Amniotic stem cell (primary cell): ENCODE data around the gene USP46.
A peak's percentile ranks its signal among the peaks of the same experiment; 100 is the strongest.

Experiments used
- DNase-seq: peaks from one replicate; lab custom pipeline; 2025; lab: John Stamatoyannopoulos, UW

USP46 gene

DNA sequence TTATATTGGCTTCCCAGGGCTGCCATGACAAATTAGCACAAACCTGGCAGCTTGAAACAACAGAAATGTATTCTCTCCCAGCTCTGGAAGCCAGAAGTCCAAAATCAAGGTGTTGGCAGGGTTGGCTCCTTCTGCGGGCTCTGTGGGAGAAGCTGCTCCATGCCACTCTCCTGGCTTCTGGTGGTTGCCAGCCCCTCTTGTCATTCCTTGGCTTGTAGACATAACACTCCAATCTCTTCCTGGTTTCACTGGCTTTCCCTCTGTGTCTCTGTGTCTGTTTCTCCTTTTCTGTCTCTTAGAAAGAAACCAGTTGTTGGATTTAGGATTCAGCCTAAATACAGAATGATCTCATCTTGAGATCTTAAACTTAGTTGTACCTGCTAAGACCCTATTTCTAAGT, 85.5 kb downstream of the USP46 start:
- DNase-seq = no peak

DNA sequence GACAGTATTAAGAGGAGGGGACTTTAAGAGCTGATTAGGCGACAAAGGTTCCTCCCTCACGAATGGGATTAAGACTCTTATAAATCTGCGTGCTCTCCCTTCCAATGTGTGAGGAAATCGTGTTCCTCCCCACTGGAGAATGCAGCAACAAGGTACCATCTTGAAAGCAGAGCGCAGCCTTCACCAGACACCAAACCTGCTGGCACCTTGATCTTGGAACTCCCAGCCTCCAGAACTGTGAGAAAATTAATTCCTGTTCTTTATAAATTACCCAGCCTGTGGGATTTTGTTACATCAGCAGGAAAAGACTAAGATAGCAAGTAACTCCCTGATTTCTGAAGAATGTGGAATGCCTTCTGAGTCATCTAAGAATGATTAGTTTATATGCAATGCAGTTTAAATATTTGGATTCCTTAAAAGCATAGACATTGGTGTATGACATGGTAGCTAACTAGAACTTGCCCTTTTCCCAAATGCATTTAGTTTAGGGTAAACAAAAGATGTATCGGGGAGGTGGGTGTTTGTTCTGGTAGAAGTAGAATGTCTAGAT, 86.1 kb downstream of the USP46 start:
- peak; percentile 54 for DNase-seq

GRCh38 chr4:52568351-52568750, 90.8 kb downstream of the USP46 start:
- no peak for DNase-seq

DNA sequence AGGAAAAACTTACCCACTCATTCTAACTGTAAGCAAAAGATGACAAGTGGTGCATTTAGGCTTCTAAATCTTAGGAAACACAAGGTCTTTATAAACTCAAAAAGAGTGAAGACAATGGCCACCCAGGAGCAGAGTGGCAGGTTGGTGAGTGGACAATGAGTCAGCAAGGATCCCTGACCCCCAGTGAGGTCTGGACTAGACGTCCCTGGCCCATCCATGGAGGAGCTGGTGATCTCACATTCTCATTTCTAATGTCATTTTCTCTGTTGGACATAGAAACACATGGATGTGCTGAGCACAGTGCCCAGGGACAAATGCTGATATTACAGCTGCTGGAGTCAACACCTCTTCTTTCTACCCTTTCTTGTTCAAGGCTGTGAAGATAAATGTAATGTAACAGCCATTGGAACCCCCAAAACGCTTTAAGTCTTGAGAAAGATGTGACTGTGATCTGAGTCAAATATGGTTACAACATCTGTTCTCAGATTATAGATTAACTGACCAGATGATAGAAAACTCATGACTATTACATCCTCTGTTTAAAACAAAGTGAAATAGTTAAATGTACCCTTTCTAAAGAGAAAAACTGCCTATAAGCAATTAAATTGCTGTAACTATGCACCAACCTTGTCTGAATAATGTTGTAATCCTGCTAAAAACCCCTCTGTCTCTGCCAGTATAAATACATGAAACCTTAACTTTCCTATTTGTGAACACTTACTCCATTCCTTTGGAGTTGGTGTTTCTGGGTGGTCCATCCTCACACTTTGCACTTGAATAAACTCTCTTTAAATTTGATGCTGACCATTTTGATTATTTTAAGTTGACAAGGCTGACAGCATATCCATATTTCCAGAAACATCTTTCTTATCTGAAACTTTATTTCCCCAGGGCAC, 92.7 kb downstream of the USP46 start:
- DNase-seq = no peak

- no peak for DNase-seq
Measured at GRCh38 chr4:52560844-52561280, 98.2 kb downstream of the USP46 start.

DNA sequence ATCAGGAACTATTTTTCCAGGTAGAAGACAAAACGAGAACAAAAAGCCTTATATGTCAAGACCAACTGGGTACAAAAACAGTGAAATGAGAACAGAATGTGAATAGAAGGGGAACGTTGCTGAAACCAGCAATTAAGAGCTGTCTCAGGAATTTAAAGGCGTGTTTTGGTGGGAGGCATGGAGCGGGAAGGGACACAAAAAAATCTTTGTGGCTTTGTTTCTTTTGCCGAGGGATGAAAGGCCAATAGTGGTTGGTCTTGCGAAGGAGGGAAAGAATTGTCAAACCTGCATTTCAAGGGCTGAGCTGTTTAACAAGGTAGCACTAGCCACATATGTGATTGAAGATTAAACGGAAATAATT, 103.8 kb downstream of the USP46 start:
- no peak for DNase-seq

DNA sequence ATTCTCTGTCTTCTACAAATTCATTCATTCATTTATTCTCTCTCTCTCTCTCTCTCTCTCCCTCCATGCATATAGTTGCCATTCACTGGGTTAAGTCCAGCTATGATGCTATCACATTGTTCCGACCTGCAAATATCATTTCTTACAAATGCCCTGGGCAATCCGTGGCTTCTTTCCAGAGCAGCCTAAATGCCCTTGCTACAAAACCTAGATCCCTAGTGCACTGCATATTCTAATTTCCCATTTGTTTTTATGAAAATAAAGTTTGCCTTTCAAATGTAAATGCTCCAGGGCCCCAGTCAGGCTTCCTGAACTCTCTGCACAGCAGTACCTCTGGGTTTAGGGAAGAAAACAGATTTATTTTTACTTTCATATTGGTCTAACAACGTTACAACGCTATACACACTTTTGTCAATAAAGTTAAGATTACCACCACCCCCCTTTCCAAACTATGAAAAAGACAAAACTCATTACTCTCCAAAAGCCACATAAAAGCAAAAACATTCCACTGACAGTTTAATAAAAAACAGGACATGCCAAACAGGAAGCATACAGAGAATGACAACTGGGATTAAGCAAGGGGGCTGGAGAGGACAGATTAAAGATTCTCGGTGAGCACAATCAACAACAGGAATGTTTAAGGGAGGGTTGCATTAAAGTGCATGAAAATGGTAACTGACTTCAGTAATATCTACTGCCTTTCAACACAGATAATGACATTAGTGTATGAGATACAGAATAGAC, 104.3 kb downstream of the USP46 start:
- DNase-seq = no peak

GRCh38 chr4:52552778-52553177, 106.3 kb downstream of the USP46 start:
- DNase-seq = no peak

DNA sequence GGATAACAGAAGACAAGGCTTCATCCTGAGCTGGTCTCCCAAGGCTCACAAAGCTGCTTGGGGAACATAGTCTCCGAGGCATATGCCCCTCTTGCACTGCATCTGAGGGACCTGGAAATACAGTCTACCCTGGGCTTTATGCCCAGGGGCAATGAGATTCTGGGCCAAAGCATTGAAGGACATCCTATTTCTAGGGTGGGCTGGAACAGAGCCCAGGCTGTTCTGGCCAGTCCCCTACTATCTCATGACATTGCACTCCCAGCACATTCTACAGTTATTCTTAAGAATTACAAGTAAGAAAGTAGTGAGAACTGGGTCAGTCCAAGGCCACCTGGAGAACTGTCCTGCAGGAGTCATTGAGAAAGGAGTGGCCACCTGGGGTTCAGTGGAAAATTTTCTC, 107.6 kb downstream of the USP46 start:
- DNase-seq = no peak

- DNase-seq = no peak
Measured at GRCh38 chr4:52550186-52550585, 108.9 kb downstream of the USP46 start.

DNA sequence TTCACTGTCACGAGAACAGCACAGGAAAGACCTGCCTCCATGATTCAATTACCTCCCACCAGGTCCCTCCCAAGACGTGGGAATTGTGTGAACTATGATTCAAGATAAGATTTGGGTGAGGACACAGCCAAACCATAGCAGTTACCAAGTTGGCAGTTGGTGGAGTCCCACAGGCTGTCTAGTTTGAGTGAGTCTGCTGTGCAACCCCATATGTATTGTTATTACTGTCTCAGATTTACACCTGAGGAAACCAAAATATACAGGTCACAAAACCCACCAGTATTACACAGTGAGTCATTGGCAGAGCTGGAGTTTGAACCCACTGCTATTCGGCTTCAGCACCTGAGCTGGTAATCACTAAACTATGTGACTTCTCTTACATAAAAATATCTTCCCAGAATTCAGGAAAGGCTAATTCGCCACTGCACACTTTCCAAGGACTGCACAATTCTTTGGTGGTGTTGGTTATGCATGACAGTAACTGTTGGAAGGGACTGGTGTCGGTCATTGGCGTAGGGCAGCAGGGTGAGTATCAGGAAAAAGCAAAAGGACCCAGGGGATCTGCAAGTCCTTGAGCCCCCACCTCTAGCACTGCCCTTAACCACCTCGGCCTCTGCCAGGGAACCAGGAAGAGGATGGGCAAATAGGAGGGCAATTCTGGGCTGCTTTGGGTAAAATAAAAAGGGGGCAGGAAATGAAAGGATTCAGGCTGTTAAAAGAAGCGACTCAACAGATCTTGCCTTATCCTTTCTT, 110.1 kb downstream of the USP46 start:
- no peak for DNase-seq

- no peak for DNase-seq
Measured at GRCh38 chr4:52546449-52546848, 112.7 kb downstream of the USP46 start.

DNA sequence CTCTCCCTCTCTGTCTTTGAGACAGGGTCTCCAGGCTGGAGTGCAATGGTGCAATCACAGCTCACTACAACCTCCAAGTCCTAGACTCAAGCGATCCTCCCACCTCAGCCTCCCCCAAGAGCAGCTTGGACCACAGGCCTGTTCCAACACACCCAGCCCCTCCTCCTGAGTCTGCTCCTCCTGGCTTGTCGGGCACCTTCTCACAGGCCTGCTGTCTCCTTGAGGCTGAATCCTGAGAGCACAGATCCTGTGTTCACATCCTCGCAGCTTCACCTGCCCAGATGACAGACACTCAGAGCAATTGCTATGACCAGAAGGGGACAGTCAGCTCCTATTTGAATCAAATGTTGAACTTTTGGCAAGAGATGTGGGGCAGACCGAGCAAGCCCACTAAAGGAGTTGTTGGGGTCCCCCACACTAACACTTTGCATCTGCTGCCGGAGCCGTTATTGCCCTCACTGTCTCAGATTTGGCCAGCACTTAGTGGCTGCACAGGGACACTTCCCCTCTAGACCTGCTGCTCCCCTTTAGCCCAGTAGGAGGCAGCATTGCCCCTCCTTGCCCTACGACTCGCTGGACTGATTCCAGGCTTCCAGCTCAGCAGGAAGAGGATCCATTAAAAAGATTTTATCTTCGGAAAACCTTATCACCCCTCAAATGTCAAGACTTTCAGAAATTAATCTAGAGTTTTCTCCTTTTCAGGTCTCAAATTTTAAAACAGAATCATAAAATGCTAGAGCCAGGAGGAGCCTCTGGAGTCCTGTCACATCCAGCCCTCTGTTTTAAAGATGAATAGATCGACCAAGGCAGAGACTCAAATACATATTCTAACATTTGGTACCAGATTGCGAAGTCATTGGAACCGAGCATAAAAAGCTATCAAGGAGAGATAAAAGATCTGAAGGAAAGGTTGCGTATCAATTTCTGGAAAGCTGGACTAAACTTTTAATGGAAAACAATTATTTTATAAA, 113.7 kb downstream of the USP46 start:
- peak; percentile 26 for DNase-seq
